Stimulated activated CD8-positive, alpha-beta memory T cell treated with anti-CD3 and anti-CD28 coated beads, Interleukin-7, amount 100 ng/mL, for 48 hours (primary cell): ENCODE results near the gene PROS1.
"Not testable (repeated sequence)": the region's sequence is repeated elsewhere in the genome, so short reads cannot be mapped to it uniquely, and the experiment has no call there.

ENCODE experiments used
- DNase-seq, 2 donors: peaks; one replicate each; pipeline ENCODE4 v3.0.0-alpha.2; 2020; ENCODE audit warnings: low read depth in 1 of 2; ENCODE audit errors: extremely low read depth in 1 of 2

Gene PROS1

DNA sequence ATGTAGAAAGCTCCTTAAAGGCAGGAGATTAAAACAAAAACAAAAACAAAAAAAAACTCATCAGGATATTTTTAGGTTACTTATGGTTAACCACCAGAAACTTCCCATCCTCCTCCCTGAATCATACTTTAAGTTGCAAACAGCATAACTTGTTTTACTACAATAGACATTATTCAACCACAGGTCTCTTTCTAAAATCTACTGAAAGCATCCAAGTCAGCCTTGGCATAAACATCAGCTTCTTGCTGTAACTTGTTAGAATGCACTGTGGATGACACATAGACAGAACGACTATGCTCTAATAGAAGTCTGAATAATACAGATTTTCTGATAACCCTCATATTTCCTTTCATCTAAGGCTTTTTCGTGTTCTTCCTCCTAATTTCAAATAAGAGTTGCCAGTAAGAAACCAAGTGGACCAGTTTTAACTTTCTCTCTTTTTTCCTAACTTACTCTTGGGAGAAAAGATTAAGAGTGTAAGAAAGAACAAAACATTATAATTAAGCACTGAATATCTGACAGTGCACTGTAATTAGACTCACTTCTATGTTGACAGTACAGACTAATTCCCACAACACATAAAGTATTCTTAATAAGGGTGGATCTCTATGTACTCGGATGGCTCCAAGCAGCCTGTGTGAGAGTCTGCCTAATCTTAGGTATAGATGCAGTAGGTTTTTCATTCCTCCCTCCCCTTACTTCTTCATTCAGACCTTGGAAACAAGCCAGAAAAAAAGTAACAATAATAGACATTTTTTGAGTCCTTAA, 95.3 kb downstream of the PROS1 start:
- DNase-seq, result not testable (repeated sequence)

DNA sequence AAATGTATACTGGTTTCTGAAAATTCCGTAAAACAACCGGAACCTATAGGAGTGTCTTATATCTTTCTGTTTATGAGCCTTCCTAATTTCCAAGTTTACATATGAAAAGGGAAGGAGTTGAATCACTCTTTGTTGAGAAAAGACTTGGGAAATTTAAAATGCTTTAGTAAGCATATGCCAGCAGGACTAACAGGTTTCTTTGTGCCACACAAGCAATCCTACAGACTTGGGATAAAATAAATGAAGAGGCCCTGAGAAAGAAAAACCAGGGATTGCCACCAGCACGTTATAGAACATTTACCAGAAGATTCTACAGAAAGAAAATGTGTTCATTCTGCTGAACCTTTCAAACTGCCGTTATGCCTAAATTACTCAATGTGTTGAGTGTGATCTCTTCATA, 96.3 kb downstream of the PROS1 start:
- DNase-seq, result not testable (repeated sequence)

DNA sequence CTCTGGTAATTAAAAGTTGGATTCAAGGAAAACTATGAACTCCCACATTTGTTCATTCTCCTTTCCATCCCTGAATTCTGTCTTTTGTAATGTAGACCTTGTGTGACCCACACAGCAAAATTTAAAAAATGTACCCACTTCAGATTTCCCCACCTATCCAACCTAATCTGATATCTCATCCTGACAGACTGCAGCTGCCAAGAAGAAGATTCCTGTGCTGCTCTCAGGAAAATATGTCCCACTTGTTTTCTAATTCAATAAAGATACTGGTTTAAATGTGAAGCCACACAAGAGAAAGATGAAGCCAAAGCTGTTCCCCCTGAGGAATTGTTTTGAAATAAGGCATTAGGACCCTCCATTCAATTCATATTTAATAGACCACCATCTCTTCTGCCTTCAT, 100.3 kb downstream of the PROS1 start:
- DNase-seq, result not testable (repeated sequence)

DNA sequence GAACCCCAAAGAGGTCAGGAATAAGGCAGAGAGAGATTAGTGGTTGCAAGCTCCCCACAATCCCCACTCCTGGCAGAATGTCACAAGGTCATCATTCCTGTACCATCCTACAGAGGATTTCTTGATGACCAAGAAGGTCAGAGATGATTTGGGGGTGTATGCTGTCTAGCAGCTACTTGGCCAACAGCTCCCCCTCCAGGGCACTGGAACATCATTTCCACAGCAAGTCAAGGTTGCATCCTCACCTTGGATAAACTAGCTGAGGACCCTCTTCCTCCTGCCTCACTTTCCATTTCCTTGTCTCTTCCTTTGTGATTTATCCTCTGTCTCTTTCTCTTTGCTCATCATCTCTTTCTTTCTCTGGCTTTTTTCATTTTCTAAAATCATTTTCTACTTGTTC, 106.3 kb downstream of the PROS1 start:
- no peak for DNase-seq

DNA sequence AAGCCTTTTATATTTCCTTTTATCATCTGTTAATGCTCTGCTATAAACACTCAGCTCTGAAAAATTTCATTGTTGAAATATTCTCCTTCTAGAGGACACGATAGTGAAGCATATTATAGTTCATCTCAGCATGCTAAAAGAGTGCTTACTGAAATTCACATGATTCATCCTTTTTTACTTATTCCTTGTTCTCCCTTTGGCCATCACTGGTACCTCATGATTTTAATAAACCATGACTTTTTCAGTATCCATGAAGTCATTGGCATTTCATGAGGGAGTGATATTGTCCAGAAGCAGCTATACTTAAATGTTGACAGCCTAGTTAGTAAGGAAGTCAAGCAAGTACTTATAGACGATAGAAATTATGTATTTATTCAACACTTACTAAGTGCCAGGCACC, 112.7 kb downstream of the PROS1 start:
- DNase-seq, result no peak

DNA sequence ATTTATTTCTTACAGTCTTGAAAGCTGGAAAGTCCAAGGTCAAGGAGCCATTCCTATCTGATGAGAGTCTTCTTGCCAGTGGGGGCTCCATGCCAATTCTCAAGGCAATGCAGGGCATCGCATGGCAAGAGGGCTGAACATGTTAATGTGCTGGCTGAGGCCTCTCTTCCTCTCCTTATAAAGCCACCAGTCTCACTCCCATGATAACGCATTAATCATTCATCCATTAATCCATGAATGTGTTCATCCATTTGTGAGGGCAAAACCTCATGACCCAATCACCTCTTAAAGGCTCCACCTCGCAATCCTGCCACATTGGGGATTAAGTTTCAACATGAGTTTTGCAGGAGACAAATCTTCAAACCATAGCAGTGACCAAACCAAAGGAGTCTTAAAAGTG, 118.3 kb downstream of the PROS1 start:
- DNase-seq, result no peak

DNA sequence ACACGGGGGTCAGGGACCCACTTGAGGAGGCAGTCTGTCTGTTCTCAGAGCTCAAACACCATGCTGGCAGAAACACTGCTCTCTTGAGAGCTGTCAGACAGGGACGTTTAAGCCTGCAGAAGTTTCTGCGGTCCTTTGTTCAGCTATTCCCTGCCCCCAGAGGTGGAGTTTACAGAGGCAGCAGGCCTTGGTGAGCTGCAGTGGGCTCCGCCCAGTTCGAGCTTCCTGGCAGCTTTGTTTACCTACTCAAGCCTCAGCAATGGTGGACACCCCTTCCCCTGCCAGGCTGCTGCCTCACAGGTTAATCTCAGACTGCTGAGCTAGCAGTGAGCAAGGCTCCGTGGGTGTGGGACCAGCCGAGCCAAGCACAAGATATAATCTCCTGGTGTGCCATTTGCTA, 121.5 kb downstream of the PROS1 start:
- not testable (repeated sequence) for DNase-seq

DNA sequence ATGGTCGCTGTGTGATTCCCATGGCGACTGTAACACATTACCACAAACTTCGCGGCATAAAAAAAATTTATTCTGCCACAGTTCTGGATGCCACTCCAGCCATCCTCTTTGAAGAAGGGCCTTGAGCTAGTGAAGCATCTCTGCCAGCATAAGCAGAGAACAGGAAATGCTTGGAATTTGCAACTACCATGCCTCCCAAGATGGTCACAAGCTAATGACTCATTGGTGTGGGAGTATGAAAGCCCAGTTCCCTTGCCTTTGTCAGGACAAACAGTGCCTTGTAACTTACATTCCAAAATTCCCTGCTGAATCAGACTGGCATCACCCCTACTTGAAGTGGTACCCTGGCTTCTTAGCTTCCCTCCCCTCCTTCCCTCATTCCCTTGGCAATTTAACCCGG, 129.7 kb downstream of the PROS1 start:
- no peak for DNase-seq

DNA sequence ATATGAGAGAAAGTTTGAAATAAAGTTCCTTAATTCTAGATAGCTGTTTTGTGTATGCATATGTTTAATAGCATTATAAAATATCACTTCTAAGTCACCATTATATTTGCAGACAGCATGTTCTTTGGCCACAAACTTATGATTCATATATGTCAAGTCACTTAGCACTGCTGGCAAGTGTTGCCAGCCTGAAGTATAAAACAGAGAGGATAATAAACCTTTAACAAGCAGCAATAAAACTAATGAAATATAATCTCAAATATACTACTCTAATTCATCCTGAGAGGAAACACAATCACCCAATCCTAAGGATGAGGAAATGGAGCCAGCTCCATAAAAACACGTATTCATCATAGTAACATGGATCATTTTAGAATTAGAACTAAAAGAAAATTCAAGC, 134.5 kb downstream of the PROS1 start:
- DNase-seq, result not testable (repeated sequence)
